GDM1 (cell line): ENCODE measurements around the gene RPL27.
A peak's percentile ranks its signal among the peaks of the same experiment; 100 is the strongest.
"Not testable (repeated sequence)": the region's sequence is repeated elsewhere in the genome, so short reads cannot be mapped to it uniquely, and the experiment has no call there.

Experiments used
- DNase-seq: peaks from one replicate; lab custom pipeline; 2025; lab: John Stamatoyannopoulos, UW

The RPL27 gene

DNA sequence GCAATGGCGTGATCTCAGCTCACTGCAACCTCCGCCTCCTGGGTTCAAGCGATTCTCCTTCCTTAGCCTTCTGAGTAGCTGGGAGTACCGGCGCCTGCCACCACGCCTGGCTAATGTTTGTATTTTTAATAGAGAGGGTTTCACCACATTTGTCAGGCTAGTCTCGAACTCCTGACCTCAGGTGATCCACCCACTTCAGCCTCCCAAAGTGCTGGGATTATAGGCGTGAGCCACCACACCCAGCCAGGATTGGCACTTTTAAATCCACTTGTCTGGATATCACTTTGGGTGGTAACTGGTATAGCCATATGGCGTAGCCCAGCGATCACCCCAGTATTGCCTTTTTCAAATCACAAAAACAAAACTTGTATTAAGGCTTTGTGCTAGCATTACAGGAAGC is 4.3 kb upstream of the RPL27 start:
- not testable (repeated sequence) for DNase-seq

- DNase-seq, result no peak
These were observed 732 bp upstream of the RPL27 start for GRCh38 chr17:42997390-42997983.

DNA sequence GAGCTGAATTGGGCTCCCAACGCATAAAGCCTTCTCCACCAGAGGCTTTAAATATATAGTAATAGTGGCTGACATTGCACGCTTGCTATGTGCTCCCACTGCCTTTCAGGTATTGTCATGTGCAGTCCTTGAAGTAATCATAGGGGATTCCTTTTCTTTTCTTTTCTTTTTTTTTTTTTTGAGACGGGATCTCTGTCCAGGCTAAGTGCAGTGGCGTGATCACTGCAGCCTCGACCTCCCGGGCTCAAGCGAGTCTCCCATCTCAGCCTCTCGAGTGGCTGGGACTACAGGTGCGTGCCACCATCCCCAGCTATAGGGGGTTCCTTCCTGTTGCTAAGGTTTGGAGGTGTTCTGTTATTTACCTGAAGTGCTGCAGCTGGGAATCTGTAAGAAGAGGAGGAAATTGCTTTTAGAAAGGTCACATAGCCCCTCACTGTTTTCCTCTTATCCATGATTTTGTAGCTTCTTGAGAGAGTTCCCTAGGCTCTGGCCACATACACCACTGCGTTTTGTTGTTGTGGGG is 845 bp downstream of the RPL27 start:
- DNase-seq, result no peak

GRCh38 chr17:43000894-43001293 is 2.7 kb downstream of the RPL27 start:
- DNase-seq, result not testable (repeated sequence)

GRCh38 chr17:43003542-43004172 is 5.4 kb downstream of the RPL27 start:
- DNase-seq, result no peak

DNA sequence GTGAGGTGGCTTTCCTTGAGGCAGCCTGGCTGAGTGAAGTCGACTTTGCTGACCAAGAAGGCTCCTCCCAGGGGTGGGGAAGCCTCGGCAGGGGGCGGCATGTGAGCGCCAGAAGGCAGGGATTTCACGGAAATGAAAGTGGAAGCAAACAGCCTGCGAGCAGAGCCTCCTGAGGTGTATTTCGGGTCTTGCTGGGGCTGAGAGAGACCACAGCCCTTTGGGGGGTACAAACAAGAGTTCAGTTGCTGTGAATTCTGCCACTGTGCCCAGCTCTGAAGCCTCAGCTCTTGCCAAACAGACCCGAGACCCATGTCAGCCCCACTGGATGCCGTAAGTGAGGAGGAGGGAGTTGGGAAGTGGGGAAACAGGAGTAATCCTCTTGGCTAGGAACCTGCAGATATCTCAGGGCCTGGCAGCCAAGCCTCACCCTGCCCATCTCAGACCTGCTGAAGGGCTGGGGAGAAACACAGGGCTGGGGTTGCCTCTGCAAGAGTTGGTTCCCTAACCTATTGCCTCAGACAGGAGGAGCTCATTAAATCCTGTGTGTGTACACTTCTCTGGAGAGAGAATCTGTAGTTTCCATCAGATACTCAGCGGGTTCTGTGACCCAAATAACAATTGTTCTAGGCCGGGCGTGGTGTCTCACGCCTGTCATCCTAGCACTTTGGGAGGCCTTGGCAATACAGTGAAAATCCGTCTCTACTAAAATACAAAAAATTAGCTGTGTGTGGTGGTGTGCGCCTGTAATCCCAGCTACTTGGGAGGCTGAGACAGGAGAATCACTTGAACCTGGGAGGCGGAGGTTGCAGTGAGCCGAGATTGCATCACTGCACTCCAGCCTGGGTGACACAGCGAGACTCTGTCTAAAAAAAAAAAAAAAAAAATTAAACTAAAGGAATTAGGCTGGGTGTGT is 8.7 kb downstream of the RPL27 start, which contains the start of gene IFI35:
TSS of gene IFI35 (plus strand) at position 146 of the 913 bp plus-strand sequence. CDS start at position 310, 164 bp downstream.
- DNase-seq, result peak; percentile 70

GRCh38 chr17:43010667-43011308 is 12.6 kb downstream of the RPL27 start:
- no peak for DNase-seq

DNA sequence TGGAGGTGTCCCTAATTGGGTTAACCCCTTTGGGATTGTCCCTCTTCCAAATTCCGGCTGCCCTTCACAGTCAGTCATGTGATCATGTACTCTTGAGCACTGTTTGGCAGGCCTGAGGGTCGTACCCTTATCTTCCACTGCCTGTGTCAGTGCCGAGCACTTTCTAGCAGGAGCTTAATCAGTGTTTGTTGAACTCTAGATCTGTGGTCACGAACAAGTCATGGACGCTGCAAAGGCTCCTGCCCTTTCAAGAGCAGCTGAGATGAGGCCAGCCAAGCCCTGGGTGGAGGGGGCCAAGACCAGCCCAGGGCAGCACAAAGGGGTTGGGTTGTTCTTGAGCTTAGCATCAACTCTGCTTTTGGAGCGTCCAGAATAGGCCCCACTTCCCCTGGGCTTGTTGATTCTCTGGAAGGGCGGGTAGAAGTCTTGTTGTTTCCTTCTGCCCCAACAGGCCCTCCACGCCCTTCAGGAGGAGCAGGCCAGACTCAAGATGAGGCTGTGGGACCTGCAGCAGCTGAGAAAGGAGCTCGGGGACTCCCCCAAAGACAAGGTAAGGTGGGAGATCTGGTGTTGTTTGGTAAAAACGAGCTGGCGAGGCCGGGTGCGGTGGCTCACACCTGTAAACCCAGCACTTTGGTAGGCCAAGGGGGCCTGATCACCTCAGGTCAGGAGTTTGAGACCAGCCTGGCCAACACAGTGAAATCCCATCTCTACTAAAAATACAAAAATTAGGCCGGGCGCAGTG is 13.7 kb downstream of the RPL27 start:
- no peak for DNase-seq

DNA sequence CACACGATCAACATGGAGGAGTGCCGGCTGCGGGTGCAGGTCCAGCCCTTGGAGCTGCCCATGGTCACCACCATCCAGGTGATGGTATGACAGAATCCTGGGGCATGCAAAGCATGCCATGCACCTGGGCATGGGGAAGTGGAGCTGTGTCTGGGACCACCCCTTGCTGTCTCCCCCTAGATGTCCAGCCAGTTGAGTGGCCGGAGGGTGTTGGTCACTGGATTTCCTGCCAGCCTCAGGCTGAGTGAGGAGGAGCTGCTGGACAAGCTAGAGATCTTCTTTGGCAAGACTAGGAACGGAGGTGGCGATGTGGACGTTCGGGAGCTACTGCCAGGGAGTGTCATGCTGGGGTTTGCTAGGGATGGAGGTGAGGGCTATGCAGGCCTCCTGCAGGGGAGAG is 15.1 kb downstream of the RPL27 start:
- DNase-seq, result no peak

GRCh38 chr17:43014020-43014648 is 15.9 kb downstream of the RPL27 start:
- DNase-seq, result no peak

GRCh38 chr17:43014649-43015542 is 16.7 kb downstream of the RPL27 start:
- DNase-seq, result no peak

DNA sequence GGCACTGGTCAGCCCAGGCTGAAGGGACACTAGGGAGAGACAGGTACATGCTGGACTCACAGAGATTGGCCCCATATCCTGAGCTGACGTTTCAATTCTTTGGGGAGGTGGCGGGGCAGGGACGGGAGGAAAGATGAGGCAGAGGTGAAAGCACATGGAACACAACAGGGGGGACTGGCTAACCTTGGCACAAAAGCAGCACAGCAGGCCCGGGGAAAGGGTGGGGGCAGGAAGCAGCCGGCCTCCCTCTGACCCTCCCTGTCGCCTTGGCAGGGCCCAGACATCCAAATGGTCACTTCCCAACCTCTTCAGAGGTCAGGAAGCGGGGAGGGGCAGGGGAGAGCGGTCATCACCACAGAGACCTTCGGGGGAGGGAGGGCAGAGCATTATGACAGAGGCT is 17.4 kb downstream of the RPL27 start:
- no peak for DNase-seq

DNA sequence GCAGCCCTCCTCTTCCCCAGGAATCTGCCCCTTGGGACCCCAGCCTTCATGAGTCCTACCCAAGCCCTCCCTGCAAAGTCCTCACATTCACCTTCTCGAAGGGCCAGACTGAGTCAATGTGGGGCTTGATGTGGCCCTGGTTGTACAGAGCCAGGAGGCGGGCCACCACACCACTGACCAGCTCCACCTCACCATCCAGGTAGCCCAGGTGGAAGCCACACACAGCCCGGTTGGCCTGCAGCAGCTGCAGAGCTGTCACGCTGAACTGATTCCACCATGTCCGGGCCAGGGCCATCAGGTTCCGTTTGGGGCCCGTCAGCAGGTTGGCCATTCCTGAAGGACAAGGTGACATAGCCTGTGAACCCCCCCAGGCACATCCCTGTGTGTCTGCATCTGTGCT is 18.0 kb downstream of the RPL27 start:
- DNase-seq, result no peak

DNA sequence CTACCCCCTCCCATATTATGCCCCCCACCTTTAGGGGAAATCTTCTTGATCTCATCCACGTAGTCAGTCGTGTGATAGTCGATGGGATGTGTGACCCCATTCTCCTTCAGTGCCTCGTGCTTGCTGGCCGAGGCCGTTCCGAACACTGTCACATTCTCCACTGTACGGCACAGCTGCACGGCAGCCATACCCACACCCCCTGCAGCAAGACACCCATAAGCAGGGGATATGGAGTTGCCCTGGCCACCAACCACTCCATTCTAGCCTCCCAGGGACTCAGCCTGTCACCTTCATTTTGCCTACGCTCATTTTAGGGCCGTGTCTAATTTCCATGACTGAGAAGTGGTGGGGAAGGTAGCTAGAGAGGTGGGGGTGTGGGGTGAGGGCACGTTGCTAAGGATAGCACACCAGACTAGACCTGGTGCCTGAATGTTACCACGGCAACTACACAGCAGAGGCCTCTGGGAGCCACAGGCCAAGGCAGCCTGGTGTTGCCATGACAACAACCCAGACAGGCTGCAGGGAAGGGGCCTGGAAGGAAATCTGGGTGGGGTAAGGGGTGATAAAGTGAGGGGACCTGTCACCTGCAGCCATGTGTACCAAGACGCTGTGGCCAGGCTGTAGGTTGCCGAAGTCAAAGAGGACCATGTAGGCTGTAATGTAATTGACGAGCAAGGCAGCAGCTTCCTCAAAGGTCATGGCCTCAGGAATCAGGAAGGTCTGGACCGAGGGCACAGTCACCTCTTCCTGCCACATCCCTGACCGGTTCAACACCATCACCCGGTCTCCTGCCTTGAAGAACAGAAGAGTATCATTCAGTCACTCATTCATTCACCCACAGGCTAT is 20.0 kb downstream of the RPL27 start:
- no peak for DNase-seq

- DNase-seq, result no peak
These were observed 20.7 kb downstream of the RPL27 start for GRCh38 chr17:43018932-43019331.

- DNase-seq, result no peak
These were observed 21.2 kb downstream of the RPL27 start for GRCh38 chr17:43019418-43019817.

DNA sequence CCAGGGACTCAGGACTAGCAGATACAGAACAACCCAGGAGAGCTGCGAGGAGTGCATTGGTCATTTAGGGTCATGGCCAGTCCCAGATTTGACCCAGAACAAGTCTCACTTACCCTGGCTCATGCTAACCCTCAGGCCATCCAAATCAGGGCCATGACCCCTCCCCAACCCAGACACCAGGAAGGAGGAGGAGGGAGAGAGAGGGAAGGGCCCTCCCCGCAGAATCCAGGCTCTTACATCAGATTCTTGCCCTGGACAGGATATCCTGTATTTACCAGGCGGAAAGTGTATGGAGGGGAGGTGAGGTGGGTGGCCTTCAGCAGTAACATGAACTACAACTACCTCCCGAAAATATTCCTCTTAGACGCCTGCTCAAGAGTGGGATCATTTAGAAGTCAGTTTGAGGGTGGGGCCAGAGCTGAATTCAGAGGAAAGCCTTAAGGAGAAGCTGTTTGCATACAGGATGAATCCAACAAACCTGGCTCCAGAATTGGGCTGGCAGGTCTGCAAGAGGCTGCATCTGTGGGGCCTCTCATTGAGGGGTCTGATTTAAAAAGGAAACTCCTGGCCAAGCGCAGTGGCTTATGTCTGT is 21.9 kb downstream of the RPL27 start:
- DNase-seq, result no peak
